GM18951 (cell line): ENCODE measurements around the gene TBKBP1.
"Not testable (repeated sequence)": the region's sequence is repeated elsewhere in the genome, so short reads cannot be mapped to it uniquely, and the experiment has no call there.

Experiments used
- POLR2A ChIP-seq: IDR thresholded peaks from 4 replicates; pipeline ENCODE4 v1.6.1; 2011; ENCODE audit warnings: mild to moderate bottlenecking; ENCODE audit not compliant: insufficient read length, insufficient read depth; ENCODE audit errors: extremely low read depth
- in situ Hi-C: fragments of 300-500 bp; cut with MboI; formaldehyde crosslinking; loops from one replicate; pipeline ENCODE4 v1.12.0; 2022; ENCODE audit warnings: low sequenced_read_pairs, mixed read lengths, inconsistent platforms; ENCODE audit not compliant: unreplicated experiment

Gene TBKBP1

GRCh38 chr17:47729476-47729875 is 35.5 kb downstream of the TBKBP1 start:
- no peak for TF ChIP-seq POLR2A
- in situ Hi-C loops = no loop called here

- in situ Hi-C loops = no loop called here
- no peak for TF ChIP-seq POLR2A
Measured at GRCh38 chr17:47730681-47731080, 36.7 kb downstream of the TBKBP1 start.

DNA sequence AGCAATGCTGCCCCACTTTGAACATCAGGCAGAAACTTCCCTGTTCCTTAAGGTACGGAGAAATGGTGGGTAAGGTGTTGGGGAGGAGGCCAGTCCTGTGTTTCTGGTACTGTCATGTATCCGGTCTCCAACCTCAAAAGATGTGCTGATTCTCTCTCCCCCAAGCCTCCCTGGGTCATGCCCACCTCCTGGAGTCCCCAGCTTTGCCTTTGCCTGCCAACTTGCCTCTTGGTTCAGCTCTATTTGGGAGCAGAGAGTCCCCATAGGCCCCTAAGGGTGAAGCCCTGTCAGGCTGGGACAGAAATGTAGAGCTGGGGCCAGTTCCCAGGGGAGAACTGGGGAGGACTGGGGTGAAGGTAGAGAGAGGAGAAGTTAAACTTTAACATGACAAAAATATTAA is 37.4 kb downstream of the TBKBP1 start:
- in situ Hi-C loops = no loop called here
- no peak for TF ChIP-seq POLR2A

GRCh38 chr17:47732399-47733046 is 38.6 kb downstream of the TBKBP1 start:
- in situ Hi-C loops = no loop called here
- TF ChIP-seq POLR2A = no peak

DNA sequence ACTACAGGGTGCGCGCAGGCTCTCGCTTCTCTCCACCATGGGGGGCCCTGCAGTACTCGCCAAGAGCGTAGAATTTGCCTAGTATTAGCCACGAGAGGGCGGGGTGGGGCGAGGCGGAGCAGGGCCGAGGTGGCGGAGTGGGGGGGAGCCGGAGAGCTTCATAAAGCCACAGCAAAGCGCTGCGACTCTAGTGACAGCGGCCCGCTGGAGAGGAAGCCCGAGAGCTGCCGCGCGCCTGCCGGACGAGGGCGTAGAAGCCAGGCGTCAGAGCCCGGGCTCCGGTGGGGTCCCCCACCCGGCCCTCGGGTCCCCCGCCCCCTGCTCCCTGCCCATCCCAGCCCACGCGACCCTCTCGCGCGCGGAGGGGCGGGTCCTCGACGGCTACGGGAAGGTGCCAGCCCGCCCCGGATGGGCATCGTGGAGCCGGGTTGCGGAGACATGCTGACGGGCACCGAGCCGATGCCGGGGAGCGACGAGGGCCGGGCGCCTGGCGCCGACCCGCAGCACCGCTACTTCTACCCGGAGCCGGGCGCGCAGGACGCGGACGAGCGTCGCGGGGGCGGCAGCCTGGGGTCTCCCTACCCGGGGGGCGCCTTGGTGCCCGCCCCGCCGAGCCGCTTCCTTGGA is 39.2 kb downstream of the TBKBP1 start, which contains the start of gene TBX21:
Gene TBX21 (plus strand): TSS at position 190 of the 627 bp plus-strand sequence. CDS start 219 bp downstream, at position 409.
- in situ Hi-C loops = no loop called here
- TF ChIP-seq POLR2A = peak; percentile 97

GRCh38 chr17:47733674-47734410 is 39.9 kb downstream of the TBKBP1 start:
- in situ Hi-C loops = no loop called here
- TF ChIP-seq POLR2A = no peak

- TF ChIP-seq POLR2A = no peak
- in situ Hi-C loops = no loop called here
Measured at GRCh38 chr17:47735139-47735464, 41.1 kb downstream of the TBKBP1 start.

GRCh38 chr17:47735536-47736011 is 41.6 kb downstream of the TBKBP1 start:
- no peak for TF ChIP-seq POLR2A
- in situ Hi-C loops = no loop called here

DNA sequence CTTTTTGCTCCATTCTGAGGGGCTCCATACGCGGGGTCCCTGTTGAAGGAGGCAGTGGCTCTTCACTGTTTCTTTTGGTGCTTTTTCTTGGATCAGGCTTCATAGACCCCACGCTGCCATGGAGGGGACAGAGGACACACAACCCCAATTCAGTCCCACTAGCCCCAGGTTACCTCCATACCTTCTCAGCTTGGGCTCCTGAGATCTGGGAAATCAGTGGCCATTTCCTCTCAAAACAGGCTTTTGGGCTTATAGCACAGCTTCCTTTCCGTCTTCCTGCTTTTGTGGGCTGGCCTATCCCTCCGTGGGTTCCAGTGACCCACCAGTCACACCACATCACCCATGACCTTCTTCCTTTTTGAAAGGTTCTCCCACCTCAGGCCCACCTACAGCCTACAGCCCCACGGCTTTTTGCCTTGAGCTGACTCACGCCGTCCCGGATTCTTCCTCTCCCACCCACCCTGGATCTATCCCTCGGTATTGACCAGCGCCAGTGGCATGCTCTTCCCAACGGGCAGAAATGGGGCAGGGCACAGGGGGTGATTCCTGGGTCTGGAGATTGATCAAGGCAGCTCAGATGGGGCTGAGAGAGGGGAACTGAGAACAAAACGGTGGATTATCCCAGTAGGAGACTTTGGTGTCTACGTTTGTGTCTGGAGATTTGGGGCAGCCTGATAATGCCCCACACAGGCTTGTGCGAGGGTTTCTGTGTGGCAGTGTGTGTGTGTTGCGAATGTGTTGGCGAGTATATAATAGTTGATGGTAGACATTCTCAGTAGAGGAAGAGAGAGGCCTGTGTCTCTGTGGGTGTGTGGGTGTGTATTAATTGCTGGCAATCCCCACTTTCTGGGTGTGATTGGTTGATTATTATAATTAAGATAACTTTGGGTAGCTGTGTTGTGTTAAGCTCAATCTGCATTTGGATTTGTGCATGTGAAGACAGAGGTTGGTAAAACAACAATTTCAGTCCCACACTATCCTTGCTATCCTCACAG is 42.8 kb downstream of the TBKBP1 start:
- in situ Hi-C loops = no loop called here

GRCh38 chr17:47738178-47738577 is 44.2 kb downstream of the TBKBP1 start:
- in situ Hi-C loops = no loop called here
- no peak for TF ChIP-seq POLR2A

More for the DNA sequence above, 42.8 kb downstream of the TBKBP1 start:
- TF ChIP-seq POLR2A = no peak

DNA sequence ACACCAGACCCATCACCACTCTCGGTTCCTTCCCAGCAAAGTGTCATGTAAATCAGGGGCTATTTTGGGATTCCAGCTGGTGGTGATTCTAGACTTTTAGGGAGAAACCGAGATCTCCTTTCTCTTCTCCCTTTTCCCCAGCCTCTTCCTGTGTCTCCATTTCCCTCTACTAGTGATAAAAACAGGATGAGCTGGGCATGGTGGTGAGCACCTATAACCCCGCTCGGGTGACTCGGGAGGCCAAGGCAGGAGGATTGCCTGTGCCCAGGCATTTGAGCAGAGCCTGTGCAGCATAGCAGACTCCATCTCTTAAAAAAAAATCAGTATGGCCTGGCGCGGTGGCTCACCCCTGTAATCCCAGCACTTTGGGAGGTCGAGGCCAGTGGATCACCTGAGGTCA is 45.2 kb downstream of the TBKBP1 start:
- TF ChIP-seq POLR2A = no peak
- in situ Hi-C loops = no loop called here

GRCh38 chr17:47739945-47740344 is 46.0 kb downstream of the TBKBP1 start:
- in situ Hi-C loops = not testable (repeated sequence)
